ENCODE data around the gene OXSR1.
"Not testable (repeated sequence)": the region's sequence is repeated elsewhere in the genome, so short reads cannot be mapped to it uniquely, and the experiment has no call there.

The OXSR1 gene

DNA sequence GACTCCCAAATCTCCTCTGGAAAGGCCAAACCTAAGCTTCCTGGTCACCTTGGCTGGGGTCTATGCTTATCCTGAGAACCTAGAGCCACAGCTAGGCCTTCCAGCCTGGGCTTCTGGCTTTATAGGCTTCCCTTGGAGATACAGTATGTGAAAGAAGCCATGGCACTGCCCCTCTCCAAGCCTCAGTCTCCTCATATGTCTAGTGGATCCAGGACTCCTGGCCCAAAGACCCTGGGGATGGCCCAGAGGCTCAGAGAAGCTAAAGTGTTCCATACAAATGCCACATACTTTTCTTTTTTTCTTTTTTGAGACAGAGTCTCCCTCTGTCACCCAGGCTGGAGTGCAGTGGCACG, 37.1 kb upstream of the OXSR1 start:
- DNase-seq (ENCODE audit: low read depth): no peak

DNA sequence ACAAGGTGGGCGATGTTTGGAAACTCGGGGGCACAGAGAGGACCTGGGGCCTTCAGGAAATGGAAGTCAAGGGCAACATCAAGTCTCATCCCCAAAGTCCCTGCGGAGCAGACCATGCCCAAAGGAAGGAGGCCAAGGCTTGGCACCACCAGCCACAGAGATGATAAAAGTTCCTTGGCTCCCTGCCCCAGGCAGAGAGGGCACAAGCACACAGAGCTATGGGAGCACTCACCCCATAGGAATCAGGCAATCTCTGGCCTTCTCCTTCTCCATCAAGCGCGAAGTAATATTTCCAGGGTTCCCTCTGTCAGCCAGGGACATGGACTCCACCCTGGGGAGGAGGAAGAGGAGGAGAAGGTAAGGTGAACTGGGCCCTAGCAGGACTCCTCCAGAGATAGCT, 36.3 kb upstream of the OXSR1 start:
- DNase-seq (ENCODE audit: low read depth): no peak

DNA sequence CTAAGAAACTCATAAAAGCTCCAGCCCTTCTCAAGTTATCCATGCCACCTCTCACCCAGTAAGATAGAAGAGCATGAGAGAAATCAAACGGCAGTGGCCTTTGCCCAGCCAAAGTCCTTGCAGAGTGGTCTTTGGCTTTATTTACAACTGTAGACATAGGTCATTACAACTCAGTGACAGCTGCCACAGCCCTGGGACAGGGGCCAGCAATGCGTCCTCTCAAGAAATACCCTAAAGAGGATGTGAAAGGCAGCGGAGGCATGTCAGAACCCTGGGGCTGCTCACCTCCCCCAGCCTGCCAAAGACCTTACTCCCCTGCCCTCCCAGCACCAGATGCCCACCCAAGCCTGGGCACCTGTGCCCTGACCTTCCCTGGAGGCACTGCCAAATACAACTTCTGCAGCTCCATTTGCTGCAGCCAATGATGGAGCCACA, 34.7 kb upstream of the OXSR1 start:
- DNase-seq (ENCODE audit: low read depth): no peak

DNA sequence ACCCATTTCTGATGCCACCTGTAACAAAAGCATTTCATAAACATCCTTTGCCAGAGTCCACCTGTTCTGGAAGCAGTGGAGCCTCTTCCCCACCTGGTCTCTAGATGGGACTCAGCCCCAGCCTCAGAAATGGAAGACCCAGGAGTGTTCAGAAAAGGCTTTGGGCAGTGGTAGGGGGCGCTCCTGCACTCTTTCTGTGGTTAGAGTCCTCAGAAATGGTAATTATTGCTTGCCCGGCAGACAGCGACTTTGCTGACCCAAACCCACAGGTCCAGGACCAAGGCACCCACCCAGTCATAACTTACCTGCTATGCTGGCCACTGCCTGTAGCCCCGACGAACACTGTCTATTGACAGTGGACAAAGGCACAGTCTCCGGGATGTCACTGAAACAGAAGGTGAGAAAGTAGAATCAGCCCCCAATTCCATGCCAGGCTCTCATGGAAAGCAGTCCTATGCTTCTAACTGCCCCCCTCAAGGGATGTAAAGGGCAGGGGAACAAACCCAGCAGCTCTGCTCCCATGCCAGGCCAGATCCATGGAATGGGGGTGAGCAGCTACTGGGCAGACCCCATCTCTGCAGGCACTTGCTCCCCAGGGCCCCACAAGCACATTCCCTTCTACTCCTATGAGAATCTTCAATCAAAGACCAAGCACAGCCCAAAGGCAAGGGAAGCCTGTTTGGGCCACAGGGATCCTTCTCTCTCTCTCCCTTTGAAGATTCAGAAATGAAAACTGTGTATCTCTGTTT, 33.5 kb upstream of the OXSR1 start:
- DNase-seq (ENCODE audit: low read depth): no peak

DNA sequence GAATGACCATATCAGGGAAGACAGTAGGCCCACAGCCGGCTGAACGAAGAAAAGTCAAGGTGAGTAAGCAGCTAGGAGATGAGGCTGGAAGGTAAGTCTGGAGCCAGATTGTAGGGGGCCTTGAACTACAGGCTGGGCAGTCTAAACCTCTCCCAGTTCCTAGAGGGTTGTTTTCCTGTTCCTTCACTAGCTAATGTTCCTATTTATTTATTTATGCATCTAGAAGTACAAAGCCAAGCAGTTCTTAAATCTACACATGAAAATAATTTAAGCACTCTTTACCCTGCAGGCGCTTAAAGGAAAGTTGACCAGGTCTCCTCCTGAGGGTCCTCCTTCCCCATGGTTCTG, 32.2 kb upstream of the OXSR1 start:
- no peak for DNase-seq (ENCODE audit: low read depth)

DNA sequence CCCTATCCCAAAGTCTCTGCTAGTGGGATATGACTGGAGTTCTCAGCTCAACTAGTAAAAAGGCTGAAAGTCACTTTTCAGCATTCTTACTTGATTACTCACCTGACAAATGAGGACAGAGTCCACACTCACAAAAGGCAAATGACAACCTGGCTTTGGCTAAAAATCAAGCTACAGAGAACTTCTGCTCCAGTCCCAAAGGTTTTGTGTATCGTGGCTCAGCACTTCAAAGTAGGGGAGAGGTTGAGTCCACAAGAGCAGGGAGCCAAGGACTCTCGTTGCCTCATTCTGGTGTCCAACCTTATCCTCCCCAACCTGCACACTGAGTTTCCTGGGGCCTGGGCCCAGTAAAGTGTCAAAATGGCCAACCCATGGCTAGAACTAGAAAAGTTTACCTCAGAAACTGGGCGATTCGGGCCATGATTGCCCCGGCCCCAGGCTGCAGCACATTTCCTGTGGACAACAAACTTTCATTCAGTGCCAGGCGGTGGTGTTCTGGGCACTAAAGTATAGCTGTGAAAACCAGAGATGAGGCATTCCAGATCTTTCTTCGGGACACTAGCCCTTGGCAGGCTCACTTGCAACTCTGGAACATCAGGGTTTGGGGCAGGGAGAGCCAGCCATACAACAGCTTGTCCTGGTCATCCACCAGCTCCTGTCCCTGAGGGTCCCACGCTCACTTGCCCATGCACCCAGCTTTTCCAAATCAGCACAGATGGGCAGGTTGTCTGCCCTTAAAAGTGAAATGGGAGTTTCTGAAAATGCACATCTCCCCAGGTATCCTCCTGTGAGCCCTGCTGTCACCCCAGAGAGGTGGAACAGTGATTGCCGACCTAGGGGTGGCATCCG, 31.6 kb upstream of the OXSR1 start:
- no peak for DNase-seq (ENCODE audit: low read depth)

DNA sequence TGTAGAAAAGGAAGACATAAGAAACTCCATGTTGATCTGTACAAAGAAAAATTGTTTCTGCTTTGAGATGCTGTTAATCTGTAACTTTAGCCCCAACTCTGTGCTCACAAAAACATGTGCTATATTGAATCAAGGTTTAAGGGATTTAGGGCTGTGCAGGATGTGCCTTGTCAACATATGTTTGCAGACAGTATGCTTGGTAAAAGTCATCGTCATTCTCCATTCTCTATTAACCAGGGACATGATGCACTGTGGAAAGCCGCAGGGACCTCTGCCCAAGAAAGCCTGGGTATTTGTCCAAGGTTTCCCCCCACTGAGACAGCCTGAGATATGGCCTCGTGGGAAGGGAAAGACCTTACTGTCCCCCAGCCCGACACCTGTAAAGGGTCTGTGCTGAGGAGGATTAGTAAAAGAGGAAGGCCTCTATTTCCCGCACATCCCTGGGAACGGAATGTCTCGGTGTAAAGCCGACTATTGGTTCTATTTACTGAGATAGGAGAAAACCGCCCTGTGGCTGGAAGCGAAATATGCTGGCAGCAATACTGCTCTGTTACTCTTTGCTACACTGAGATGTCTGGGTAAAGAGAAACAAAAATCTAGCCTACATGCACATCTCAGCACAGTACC, 30.7 kb upstream of the OXSR1 start:
- DNase-seq (ENCODE audit: low read depth): not testable (repeated sequence)

DNA sequence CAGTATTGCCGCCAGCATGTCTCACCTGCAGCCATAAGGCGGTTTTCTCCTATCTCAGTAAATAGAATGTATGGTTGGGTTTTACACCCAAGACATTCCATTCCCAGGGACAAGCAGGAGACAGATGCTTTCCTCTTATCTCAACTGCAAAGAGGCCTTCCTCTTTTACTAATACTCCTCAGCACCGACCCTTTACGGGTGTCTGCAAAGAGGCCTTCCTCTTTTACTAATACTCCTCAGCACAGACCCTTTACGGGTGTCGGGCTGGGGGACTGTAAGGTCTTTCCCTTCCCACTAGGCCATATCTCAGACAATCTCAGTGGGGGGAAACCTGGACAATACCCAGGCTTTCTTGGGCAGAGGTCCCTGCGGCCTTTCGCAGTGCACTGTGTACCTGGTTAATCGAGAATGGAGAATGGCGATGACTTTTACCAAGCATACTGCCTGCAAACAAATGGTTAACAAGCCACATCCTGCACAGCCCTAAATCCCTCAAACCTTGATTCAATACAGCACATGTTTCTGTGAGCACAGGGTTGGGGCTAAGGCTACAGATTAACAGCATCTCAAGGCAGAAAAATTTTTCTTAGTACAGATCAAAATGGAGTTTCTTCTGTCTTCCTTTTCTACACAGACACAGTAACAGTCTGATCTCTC, 29.6 kb upstream of the OXSR1 start:
- not testable (repeated sequence) for DNase-seq (ENCODE audit: low read depth)

DNA sequence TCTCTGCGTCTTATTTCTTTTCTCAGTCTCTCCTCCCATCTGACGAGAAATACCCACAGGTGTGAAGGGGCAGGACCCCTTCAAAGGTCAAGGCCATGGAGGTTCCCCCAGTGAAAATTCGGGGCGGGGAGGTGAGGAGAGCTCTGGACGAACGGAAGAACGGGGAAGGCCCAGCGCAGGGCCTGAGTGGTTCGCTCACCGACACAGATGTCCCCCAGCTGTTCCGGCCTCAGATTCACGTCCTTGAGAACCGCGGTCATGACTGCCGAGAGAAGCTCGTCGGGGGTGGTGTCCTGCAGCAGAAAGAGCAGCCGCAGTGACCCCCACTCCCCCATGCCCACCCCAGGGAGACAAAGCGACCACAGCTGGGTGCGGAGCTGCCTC, 29.0 kb upstream of the OXSR1 start:
- DNase-seq (ENCODE audit: low read depth): no peak

DNA sequence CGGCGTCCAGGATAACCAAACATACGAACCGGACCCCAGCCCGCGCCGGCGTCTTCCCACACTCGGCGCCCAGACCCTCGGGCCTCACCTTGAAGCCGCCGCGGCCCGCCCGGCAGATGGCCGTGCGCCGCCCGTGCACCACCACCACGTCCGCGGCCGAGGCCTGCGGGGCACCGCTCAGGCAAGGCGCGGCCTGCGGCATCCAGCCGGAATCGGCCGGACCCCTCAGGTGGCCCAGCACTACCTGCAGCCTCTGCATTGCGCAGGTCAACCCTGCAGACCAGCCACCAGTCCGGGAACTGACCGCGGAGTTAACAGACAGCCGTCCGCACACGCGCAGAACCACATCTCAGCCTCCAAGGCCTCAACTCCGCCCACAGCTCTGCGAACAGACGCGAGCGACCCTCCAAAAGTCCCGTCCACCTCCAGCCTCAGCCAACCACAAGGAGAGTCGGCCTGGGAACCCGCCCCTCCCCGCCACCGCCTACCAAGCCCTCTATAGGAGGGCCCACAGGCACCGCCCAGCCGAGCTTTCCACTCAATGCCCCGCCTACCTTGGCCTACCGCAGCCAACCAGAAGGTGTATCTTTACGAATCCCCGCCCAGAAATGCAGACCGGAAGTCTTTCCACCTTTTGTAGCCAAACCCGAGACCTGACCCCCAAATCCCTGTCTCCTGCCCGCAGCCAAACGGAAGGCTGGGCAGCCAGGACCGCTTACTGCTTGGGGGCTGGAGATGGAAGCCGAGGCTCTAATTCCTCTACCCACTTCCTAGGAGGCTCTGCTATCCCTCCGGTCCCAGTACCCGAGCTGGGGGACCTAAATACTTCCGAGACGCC, 28.3 kb upstream of the OXSR1 start, which contains the start of gene ACAA1:
TSS of gene ACAA1 (minus strand) at position 351 of the 838 bp plus-strand sequence. CDS start at position 259, 92 bp downstream.
- peak; percentile 98 for DNase-seq (ENCODE audit: low read depth)

DNA sequence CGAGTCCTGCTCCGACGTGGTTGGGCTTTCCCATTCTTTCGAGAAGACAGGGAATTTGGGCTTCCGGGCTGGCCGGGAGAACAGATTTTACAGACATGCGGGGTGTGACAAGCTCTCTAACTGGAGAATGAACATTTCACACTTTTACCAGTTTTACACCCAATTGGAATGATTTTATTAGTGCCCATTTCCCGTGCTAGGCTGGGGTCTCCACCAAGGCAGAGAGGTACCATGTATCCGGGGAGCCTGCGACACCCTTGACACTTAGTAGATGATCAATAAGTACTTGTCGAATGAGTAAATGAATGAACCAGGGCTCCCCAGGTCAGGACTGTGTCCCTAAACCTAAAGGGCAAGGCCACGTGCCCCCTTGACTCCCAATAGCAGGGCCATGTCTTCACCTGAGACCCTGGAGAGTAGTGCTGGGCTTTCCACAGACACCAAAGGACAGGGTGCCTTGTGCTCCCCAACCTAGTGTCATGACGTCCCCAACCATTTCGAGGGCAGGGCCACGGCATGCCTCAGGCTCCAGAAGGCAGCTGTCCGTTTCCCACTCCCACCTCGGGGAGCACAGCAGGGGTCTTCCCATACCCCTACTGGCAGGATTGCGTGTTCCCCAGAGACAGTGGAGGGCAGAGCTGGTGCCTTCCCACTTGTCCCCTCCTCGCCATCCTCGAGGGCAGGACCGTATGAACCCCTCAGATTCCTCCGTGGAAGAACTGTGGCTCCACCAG, 27.6 kb upstream of the OXSR1 start:
- no peak for DNase-seq (ENCODE audit: low read depth)

DNA sequence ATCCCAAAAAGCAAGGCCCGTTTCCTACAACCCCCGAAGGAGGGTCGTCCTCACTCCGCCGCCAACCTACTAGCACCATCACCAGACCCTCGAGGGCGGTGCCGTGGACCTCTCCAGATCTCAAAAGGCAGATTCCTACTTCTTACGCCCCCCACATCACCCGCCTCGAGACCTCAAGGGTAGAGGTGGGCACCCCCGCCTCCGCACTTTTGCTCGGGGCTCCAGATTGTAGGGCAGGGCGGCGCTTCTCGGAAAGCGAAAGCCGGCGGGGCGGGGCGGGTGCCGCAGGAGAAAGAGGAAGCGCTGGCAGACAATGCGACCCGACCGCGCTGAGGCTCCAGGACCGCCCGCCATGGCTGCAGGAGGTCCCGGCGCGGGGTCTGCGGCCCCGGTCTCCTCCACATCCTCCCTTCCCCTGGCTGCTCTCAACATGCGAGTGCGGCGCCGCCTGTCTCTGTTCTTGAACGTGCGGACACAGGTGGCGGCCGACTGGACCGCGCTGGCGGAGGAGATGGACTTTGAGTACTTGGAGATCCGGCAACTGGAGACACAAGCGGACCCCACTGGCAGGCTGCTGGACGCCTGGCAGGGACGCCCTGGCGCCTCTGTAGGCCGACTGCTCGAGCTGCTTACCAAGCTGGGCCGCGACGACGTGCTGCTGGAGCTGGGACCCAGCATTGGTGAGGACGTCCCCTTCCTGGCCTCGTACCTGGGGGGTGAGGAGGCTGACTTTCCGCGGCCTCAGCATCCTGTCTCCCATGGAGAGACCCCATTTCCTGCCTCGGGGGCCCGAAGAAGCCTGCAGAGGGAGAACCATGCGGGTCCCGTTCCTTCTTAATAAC, 26.8 kb upstream of the OXSR1 start, which contains the start of gene MYD88:
TSS of gene MYD88 (plus strand) at position 313 of the 842 bp plus-strand sequence. CDS start at position 353, 40 bp downstream.
- DNase-seq (ENCODE audit: low read depth): peak; percentile 82

DNA sequence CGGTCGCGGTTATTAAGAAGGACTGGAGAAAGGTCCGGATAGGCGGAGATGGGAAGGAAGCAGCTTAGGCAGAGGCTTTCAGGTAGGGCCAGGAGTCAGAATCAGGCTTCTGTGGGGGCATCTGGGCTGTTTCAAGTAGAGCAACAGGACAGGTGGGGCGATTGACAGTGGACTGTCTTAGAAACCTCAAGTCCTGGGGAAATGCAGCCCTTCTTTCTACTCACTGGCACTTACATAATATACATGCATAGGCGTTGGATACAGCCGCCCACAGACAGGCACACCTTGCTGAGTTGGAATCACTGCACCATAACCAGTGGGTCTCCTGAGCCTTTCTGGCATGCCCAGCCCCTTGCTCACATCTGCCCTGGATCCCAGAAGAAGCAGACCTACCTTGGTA, 26.1 kb upstream of the OXSR1 start:
- no peak for DNase-seq (ENCODE audit: low read depth)

DNA sequence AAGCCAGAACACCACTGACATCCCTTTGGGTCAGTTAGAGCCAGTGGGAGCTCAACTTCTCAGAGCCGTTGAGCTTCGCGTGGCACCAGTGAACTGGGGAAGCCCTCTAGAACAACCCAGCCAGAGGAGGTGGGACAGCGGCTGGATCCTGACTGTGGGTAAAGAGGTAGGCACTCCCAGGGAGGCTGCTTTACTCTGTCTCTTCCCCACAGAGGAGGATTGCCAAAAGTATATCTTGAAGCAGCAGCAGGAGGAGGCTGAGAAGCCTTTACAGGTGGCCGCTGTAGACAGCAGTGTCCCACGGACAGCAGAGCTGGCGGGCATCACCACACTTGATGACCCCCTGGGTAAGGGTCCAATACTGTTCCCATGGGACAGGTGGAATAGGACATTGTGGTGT, 25.7 kb upstream of the OXSR1 start:
- no peak for DNase-seq (ENCODE audit: low read depth)

DNA sequence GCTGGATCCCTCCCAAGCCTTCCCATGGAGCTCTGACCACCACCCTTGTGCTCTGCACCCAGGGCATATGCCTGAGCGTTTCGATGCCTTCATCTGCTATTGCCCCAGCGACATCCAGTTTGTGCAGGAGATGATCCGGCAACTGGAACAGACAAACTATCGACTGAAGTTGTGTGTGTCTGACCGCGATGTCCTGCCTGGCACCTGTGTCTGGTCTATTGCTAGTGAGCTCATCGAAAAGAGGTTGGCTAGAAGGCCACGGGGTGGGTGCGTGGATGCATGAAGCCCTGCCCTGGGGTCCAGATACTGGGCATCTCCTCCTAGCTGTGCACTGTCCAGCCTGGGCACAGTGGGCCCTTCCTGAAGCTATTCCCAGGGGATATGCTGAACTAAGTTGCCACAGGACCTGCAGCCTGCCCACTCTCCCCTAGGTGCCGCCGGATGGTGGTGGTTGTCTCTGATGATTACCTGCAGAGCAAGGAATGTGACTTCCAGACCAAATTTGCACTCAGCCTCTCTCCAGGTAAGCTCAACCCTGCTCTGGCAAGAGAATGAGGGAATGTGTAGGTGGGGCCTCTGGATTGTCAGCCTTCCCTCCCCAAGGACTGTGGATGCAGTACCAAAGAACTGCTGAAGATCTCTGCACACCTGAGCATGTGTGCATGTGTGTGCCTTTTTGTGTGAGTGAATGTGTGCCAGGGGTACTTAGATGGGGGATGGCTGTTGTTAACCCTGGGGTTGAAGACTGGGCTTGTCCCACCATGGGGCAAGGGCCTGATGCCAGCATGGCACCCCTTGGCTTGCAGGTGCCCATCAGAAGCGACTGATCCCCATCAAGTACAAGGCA, 24.8 kb upstream of the OXSR1 start:
- DNase-seq (ENCODE audit: low read depth): no peak

DNA sequence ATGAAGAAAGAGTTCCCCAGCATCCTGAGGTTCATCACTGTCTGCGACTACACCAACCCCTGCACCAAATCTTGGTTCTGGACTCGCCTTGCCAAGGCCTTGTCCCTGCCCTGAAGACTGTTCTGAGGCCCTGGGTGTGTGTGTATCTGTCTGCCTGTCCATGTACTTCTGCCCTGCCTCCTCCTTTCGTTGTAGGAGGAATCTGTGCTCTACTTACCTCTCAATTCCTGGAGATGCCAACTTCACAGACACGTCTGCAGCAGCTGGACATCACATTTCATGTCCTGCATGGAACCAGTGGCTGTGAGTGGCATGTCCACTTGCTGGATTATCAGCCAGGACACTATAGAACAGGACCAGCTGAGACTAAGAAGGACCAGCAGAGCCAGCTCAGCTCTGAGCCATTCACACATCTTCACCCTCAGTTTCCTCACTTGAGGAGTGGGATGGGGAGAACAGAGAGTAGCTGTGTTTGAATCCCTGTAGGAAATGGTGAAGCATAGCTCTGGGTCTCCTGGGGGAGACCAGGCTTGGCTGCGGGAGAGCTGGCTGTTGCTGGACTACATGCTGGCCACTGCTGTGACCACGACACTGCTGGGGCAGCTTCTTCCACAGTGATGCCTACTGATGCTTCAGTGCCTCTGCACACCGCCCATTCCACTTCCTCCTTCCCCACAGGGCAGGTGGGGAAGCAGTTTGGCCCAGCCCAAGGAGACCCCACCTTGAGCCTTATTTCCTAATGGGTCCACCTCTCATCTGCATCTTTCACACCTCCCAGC, 24.0 kb upstream of the OXSR1 start:
- no peak for DNase-seq (ENCODE audit: low read depth)

DNA sequence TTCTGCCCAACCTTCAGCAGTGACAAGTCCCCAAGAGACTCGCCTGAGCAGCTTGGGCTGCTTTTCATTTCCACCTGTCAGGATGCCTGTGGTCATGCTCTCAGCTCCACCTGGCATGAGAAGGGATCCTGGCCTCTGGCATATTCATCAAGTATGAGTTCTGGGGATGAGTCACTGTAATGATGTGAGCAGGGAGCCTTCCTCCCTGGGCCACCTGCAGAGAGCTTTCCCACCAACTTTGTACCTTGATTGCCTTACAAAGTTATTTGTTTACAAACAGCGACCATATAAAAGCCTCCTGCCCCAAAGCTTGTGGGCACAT, 23.4 kb upstream of the OXSR1 start:
- no peak for DNase-seq (ENCODE audit: low read depth)

DNA sequence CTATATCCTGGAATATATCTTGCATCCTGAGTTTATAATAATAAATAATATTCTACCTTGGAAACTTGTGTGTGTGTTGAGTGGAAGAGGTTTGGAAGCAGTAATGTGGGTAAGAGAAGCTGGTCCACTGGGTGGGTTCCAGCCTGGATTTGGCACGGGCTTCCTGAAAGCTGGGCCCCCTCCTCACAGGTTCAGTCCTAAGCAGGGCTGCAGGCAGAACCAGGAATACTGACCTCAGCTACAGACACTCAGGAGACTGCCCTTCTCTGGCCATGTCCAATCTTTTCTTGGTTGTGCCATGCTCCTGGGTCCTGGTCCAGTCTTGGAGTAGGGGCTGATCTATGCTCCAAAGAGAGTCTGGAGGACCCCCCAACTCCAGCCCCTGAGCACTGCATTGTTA, 22.4 kb upstream of the OXSR1 start:
- no peak for DNase-seq (ENCODE audit: low read depth)
